GM13976 (cell line): Measurements from ENCODE around the gene HELLS.
A peak's percentile ranks its signal among the peaks of the same experiment; 100 is the strongest.

Experiments used
- DNase-seq: peaks from one replicate; pipeline ENCODE4 v3.0.0; 2012; ENCODE audit warnings: low spot score
- CTCF ChIP-seq: IDR thresholded peaks from 2 replicates; pipeline ENCODE4 v1.5.1; 2012; ENCODE audit warnings: borderline replicate concordance, mild to moderate bottlenecking; ENCODE audit not compliant: insufficient read depth; ENCODE audit errors: extremely low read depth, missing control alignments, control extremely low read depth
- in situ Hi-C: fragments of 300-500 bp; cut with MboI; formaldehyde crosslinking; loops from one replicate; pipeline ENCODE4 v1.12.0; 2022; ENCODE audit warnings: low sequenced_read_pairs, mixed read lengths, inconsistent platforms; ENCODE audit not compliant: unreplicated experiment

Gene HELLS

GRCh38 chr10:94571081-94571480 is 25.5 kb downstream of the HELLS start:
- no peak for TF ChIP-seq CTCF
- DNase-seq = no peak
- in situ Hi-C loops = no loop called here

- in situ Hi-C loops = no loop called here
- no peak for TF ChIP-seq CTCF
- no peak for DNase-seq
Measured at GRCh38 chr10:94571528-94571927, 25.9 kb downstream of the HELLS start.

GRCh38 chr10:94578790-94579189 is 33.2 kb downstream of the HELLS start:
- TF ChIP-seq CTCF = no peak
- in situ Hi-C loops = no loop called here
- no peak for DNase-seq

GRCh38 chr10:94583124-94583523 is 37.5 kb downstream of the HELLS start:
- TF ChIP-seq CTCF = no peak
- DNase-seq = no peak
- in situ Hi-C loops = no loop called here

GRCh38 chr10:94591461-94592205 is 46.0 kb downstream of the HELLS start:
- TF ChIP-seq CTCF = no peak
- in situ Hi-C loops = no loop called here
- DNase-seq = peak; percentile 41

- in situ Hi-C loops = no loop called here
- TF ChIP-seq CTCF = no peak
- DNase-seq = no peak
Measured at GRCh38 chr10:94602729-94603515, 57.3 kb downstream of the HELLS start.
